Measurements from ENCODE around the gene SCP2.

SCP2 gene

GRCh38 chr1:53094533-53094919, 167.4 kb downstream of the SCP2 start:
- TF ChIP-seq EZH2 (IDR thresholded peaks at IDR 0.05; ENCODE audit: borderline replicate concordance, low read depth, low read length, severe bottlenecking), result no peak
- no peak for TF ChIP-seq CTCF (IDR thresholded peaks at IDR 0.05; ENCODE audit: borderline replicate concordance, extremely low read depth, low read length, poor library complexity, severe bottlenecking)
- no peak overlapping the region for H3K4me3 ChIP-seq (ENCODE audit: low read depth in 1 of 2, low read length in 2 of 2)
- peaks cover 37% of the 10 kb centered on the region for H3K9me3 ChIP-seq (ENCODE audit: insufficient read depth, low read length, severe bottlenecking)
- H3K79me2 ChIP-seq (ENCODE audit: insufficient read depth, low read length), result no peaks in the 10 kb centered on the region
- DNase-seq (no peak), ATAC-seq (ENCODE audit: insufficient read depth, low read depth) (no peak)
- no peak overlapping the region for H2AFZ ChIP-seq (ENCODE audit: low read depth, low read length)
- no peak overlapping the region for H3K27ac ChIP-seq (ENCODE audit: low read length)
- no peaks in the 10 kb centered on the region; the same call in 1 of the 2 replicates for H4K20me1 ChIP-seq (ENCODE audit: insufficient read depth, low read length)
- H3K36me3 ChIP-seq (ENCODE audit: insufficient read depth, low read length), result no peaks in the 10 kb centered on the region
- H3K9ac ChIP-seq (ENCODE audit: low read depth, low read length), result no peak overlapping the region
- no peaks in the 10 kb centered on the region for H3K27me3 ChIP-seq (ENCODE audit: insufficient read depth, low read length, poor library complexity)
- H3K4me1 ChIP-seq (ENCODE audit: insufficient read depth, low read length), result no peaks in the 10 kb centered on the region
- H3K4me2 ChIP-seq (ENCODE audit: insufficient read depth, low read length), result no peak overlapping the region

Measured in DND-41 (cell line).